NCI-H2081 (cell line): Measurements from ENCODE around the gene OR10P1.

Experiments
- DNase-seq, 2 experiments: peaks; one replicate each; lab custom pipeline; 2025; lab: John Stamatoyannopoulos, UW

The OR10P1 gene

GRCh38 chr12:55684761-55685370 lies 48.2 kb downstream of the OR10P1 start:
- no peak for DNase-seq

GRCh38 chr12:55685671-55686070 lies 49.0 kb downstream of the OR10P1 start:
- DNase-seq = no peak

GRCh38 chr12:55686366-55687010 lies 49.8 kb downstream of the OR10P1 start:
- DNase-seq = no peak
